HL-60 (cell line): ENCODE data around the gene NOTUM.

Experiments used
- CTCF ChIP-seq: IDR thresholded peaks from one replicate; pipeline ENCODE4 v1.5.1; 2011; ENCODE audit warnings: low read length, control low read depth, inconsistent platforms; ENCODE audit not compliant: insufficient read depth
- GABPA ChIP-seq: IDR thresholded peaks from 2 replicates; pipeline ENCODE4 v1.6.1; 2012; ENCODE audit warnings: low read depth
- POLR2AphosphoS5 ChIP-seq: IDR thresholded peaks from 2 replicates; pipeline ENCODE4 v1.6.1; 2012; ENCODE audit warnings: low read depth
- REST ChIP-seq: IDR thresholded peaks from 2 replicates; pipeline ENCODE4 v1.6.1; 2012; ENCODE audit warnings: low read depth; ENCODE audit not compliant: insufficient replicate concordance
- SPI1 ChIP-seq: IDR thresholded peaks from 2 replicates; pipeline ENCODE4 v1.6.1; 2012; ENCODE audit warnings: low read depth, mild to moderate bottlenecking, borderline replicate concordance

GRCh38 chr17:81978524-81979298, 17.7 kb upstream of the NOTUM start:
- no peak for TF ChIP-seq CTCF
- TF ChIP-seq POLR2AphosphoS5, result peak; percentile 14; the same call in 1 of the 2 replicates
- no peak for TF ChIP-seq REST
- no peak for TF ChIP-seq GABPA
- TF ChIP-seq SPI1, result no peak
